ENCODE data around the gene PSMB11.

GRCh38 chr14:23015618-23016017 lies 26.4 kb upstream of the PSMB11 start:
- TF ChIP-seq CTCF (conservative IDR thresholded peaks at IDR 0.05) = no peak
- TF ChIP-seq ZFX (IDR thresholded peaks at IDR 0.05) = no peak

All from C4-2B (cell line).